Pulmonary artery endothelial cell (primary cell): ENCODE data around the gene HLF. TPM values are rescaled to one million over a fixed set of nuclear protein-coding genes. Genes with fewer than 3 reads are reported as not detected.
"Not testable (repeated sequence)": the region's sequence is repeated elsewhere in the genome, so short reads cannot be mapped to it uniquely, and the experiment has no call there.

Source experiments
- DNase-seq: peaks from one replicate; pipeline ENCODE4 v3.0.0-alpha.2; 2011; ENCODE audit warnings: low read depth, low spot score
- total RNA-seq: library from RNA; depleted of rRNA; stranded (reverse); fragments of >200 nt; gene quantifications from 2 replicates; pipeline ENCODE4 v1.2.3, GENCODE V29; 2014

The HLF gene
- total RNA-seq, 1 donor from 2014 or later = 0.13 TPM

DNA sequence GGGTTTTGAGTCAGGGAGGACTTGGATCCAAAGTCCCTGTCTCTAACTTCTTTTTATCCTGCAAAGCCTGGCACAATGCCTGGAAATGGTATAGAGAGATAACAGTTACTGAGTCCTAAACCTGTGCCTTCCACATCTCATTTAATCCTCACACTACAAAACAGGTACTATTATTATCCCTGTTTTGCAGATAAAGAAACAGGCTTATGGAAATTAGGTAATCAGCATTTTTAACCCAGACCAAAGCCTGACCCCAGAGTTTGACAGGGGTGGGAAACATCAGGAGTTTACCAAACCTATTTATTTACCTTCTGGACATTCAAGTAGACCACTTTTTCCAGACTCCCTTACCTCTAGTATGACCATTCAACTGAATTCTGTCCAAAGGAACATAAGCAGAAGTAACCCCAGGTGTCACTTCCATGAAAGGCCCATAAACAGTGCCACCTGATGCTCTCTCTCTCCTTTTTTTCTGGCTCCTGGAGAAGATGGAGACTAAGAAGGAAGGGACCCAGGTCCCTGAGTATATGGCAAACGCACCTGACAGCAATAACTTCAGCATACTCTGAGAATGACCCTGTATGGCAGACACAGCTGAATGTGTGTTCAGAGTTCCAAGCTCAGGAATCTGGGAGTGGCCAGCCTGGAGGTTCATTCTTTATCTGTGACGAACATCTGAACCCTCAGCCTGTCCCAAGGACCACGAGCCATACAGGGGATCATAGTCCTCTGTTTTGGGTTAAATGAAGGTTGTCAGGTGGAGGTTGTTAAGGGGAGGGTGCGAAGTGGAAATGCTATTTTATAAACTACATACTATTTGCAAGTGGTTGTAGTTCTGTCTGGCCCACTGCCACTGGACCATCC, 62.7 kb downstream of the HLF start:
- DNase-seq = no peak

DNA sequence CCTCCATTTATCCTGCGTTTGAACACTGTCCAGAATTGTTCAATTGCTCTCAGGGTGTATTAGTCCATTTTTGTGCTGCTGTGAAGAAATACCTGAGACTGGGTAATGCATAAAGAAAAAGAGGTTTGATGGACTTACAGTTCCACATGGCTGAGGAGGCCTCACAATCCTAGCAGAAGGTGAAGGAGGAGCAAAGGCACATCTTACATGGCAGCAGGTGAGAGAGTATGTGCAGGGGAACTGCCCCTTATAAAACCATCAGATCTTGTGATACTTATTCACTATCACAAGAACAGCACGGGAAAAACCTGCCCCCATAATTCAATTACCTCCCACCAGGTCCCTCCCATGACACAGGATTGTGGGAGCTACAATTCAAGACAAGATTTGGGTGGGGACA, 63.8 kb downstream of the HLF start:
- not testable (repeated sequence) for DNase-seq

DNA sequence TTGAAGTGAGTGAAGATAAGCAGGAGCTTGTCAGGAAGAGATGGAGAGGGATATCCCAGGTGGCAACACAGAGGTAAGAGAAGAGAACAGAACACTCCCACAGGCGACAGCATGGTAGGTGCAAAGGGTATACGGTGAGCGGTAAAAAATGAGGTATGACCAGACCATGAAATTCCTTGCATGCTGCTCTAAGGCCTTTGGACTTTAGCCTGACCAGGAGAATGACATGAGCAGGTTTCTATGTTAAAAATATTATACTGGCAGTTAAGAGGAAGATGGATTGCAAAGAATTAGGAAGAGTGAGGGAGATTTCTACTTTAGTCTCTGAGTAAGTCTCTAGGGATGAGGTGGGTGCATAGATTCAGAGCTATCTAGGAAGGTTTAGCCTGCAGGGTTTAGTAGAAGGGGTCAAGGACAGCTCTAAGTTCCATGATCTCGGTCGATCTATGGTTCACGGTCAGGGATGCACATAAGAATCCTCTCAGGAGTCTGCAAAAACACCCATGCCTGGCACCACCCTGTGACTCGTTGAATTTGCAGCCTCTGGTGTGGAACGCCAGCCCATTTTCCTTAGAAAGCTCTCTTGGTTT, 65.7 kb downstream of the HLF start:
- DNase-seq = no peak

DNA sequence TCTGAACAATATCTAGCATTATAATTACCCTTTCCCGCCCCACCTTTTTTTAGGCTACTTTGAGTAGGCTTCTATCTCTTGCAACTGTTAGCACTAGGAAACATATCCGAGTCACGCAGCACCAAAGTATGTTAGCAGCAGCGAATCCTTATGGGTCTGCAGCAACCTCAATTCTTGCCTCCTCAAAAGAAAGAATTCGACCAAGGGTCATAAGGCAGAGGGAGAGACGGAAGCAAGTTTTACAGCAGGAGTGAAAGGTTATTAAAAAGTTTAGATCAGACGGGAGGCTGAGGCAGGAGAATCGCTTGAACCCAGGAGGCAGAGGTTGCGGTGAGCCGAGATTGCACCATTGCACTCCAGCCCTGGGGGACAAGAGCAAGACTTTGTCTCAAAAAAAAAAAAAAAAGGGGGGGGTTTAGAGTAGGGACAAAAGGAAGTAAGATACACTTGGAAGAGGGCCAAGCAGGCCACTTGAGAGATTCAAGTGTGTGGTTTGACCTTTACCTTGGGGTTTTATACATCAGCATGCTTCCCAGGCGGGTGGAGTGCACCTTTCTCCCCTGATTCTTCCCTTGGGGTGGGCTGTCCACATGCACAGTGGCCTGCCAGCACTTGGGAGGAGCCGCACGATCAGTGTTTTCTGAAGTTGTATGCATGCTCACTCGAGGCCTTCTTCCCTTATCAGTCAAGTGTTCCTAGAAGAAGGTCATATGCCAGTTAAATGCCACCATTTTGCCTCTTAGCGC, 67.7 kb downstream of the HLF start:
- DNase-seq = no peak

DNA sequence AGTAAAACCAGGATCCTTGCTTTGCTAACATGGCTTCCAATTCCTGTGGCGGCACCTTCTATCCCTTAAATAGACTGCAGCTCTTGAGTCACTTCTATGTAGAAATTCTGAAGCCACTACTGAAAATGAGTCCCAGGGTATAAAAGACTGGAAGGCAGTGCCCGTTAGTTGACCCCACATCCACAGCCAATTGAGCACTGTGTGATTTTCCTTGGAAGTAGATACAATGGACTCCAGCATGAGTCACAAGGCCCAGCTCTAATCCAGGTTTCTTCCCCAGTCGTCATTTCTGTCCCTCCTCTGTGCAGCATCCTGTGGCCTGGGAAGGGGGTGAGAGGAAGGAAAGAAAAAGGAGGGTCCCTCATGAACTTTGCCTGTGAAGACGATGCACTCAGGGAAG, 69.5 kb downstream of the HLF start:
- DNase-seq = no peak

DNA sequence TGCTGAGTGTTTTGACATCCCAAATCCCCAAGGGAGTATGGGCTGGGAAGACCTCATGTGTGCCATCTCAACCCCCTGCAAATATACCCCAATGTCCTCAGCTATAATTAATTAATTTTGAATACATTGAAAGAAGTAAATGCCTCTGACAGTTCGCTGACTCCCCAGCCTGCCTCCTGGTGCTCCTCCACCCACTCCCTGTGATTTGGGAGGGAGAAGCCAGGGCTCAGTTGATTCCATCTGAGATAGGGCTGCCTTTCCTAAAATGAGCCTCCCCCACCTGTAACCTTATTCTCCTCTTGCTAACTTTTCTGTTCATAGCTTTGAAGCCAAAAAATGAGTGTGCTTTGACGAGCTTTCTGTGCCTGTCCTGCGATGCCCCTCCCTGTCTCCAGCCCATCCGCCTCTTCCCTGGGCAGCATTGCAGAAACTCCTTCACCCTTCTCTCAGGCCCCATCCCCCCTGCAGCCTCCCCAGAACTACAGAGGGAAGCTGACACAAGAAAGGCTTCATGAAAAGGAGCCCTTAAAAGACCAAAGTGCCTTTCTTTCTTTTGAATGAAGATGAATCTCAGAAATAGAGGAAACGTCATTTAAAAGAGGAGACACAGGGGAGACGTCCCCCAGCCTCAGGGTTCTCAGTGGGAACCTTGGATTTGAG, 70.3 kb downstream of the HLF start:
- no peak for DNase-seq

DNA sequence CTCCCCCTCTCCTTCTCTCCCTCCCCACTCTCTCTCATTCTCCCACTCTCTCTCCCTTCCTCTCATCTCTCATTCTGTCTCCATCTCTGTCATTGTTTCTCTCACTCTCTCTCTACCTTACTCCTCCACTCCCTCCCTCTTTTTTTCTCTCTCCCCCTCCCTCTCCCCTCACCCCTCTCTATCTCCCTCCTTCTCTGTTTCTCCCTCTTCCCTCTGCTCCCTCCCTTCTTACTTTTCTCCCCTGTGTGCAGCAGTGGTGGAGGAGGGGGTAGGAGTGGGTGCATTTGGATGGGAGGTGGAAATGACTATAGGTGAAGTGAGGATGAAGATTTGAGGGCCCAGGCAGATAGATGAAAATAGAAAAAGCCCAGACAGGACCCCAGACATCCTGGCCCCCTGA, 70.9 kb downstream of the HLF start:
- no peak for DNase-seq

DNA sequence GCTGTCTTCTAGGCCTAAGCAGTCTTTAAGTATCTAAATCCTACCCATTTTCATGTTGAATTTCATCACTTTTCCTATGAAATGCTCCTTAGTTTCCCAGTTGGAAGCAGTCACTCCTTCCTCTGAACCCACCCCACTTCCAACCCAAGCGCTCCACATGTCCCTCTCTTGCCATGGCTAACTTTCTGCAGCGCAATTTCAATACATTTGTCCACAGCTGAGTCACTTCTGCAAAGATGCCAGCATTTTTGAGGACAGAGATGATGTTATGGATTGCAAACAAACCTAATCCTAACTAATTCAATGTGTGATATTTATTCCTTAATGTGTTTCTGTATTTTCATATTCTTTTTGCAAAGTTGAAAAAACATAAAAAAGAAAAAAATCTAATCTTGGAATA, 71.7 kb downstream of the HLF start:
- DNase-seq = no peak

DNA sequence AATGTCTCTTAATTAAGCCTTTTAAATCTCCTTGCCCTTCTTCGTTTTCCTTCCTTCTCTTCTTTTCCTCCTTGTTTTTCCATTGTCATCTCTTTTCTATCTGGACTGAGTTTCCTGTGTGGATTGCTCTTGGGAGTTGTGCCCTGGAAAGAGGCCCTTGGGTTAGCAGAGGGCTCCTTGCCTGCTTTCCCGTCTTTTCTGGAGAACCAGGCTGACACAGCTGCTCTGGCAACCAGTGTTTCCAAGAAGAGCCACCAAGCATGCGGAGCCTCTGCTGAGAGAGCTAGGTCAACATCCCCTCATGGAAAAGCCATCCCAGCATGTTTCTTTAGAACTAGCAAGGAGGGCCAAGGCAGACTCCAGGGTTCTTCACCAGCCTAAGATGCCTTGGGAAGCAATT, 75.4 kb downstream of the HLF start:
- DNase-seq = no peak

DNA sequence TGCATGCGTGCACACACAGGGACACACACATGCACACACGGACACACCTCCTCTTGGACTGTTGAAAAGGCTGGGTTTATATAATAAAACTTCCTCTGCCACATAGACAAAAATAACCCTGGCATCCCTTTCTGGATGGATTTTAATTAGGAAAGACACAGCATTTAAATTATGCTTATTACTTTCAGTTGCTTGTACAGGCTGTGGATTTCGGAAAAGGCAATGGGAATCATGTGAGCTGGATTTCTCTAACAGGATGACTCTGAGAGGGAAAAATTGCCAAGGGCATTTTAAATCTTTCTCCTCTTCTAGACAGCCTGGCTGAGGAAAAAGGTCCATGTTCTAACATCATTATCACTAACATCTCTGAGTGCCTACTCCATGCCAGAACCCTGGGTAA, 75.9 kb downstream of the HLF start:
- DNase-seq = no peak

DNA sequence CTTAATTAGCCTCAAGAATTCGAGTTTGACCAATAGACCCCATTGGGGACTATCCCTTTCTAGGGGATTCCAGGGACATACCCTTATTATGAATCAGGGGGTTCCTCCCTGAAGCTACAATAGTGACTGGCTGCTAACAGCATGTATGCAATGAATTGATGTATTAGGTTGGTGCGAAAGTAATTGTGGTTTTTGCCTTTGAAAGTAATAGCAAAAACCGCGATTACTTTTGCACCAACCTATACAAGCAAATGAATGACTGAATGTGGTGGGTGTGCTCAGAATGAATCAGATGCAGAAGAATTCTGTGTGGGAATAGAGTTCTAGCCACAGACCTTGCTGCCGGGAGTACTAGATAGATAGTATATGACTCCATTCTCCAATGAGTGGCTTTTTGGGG, 76.7 kb downstream of the HLF start:
- no peak for DNase-seq

DNA sequence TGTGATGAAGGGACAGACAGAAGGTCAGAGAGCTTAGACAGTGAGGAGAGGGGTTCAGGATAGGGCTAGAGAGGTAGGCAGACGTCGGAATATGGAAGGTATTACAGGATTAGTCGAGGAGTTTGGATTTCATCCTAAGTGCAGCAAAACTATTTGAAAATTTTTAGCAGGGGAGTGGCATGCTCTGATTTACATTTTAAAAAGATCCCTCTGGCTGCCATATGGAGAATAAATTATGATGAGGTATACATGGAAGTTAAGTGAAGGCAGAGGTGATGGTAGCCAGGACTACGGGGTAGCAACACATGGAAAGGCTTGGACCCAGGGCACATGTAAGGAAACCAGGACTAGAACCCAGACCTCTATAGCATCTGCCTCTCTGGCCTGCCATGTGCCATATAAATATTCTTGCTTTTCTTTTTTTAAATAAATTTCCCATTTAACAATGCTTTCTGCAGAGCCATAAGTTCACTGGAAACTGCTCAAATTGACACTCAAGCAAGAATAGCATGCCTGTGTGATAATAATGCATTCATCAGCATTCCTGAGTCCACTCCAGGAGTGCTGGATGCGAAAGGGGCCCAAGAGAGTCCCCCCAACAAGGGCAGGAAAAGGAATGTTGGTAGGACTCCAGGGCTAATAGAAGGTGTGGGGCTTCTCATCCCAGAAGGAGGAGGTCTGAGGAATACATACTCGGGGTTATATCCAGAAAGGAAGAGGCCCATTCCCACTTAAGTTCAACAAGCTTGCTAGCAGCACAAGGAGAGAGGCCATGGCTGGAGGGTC, 78.2 kb downstream of the HLF start:
- DNase-seq = no peak

DNA sequence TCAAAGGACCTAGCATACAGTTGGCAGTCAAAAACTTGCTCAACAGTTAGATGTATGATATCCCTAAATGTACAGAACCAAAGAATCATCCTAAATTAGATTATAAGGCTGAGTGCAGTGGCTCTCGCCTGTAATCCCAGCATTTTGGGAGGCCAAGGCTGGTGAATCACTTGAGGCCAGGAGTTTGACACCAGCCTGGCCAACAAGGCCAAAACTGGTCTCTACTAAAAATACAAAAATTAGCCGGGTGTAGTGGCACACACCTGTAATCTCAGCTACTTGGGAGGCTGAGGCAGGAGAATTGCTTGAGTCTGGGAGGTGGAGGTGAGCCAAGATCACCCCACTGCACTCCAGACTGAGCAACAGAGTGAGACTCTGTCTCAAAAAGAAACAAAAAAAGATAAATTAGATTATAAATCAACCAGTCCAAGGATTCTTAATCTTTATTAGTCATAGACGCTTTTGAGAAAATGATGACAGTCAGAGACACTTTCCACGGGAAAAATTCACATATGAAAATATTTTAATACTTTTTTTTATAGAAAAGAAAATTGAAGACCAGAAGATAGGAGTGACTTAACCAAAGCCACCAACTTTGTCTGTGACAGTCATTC, 79.2 kb downstream of the HLF start:
- DNase-seq = no peak

DNA sequence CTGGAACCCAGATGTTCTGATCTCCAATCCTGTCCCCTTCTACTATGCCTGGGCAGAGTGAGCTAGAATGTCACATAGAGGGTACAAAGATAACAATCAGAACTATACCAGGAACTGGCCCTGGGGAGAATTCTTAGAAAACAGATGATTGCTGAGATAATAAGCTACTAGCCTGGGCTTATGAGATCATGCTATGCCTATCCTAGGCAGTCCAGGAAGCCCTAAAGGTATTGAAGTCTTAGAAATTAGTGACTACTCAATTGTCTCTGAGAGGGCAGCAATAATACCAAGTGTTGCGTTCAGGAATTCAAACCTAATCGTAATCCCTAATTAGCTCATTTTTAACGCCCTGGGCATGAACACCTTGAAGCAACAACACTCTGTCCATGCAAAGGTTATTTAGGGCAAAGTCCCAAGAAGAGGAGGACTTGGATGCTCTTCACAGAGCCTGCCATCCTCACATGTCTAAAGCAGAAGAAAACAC, 79.8 kb downstream of the HLF start:
- DNase-seq = no peak

DNA sequence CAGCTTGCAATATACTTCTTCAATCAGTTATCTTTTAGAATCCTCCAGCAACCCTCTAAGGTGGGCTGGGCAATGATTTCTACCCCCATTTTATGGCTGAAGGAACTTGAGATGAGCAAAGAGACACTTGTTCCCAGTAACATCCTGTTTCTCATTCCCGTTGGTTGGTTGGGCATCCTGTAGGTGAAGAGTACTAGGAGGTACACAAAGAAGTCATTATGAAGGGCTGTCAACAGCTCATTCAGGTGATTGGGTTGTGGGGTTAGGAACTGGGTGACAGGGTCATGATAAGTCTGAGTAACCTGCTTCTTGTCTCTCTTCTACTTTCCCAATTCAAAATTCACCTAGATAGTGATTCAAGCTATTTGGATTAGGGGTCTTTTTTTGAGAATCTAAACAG, 80.4 kb downstream of the HLF start:
- DNase-seq = no peak

DNA sequence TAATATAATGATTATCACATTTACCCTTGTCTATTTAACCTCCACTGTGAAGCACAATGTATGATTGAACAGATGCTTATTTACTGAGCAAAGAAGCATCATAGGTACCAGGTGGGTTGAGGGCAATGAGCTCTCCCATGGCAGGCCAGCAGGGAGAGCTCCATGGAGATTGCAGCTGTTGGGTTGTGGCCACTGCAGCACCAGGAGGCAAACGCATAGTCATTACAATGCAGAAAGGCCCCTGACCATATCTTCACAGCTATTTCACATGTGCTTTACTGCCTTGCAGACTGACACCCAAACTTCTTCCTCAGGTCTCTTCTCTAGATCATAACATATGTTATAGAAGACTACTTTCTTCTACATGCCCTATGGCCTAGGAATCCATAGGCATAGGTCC, 81.9 kb downstream of the HLF start:
- no peak for DNase-seq

DNA sequence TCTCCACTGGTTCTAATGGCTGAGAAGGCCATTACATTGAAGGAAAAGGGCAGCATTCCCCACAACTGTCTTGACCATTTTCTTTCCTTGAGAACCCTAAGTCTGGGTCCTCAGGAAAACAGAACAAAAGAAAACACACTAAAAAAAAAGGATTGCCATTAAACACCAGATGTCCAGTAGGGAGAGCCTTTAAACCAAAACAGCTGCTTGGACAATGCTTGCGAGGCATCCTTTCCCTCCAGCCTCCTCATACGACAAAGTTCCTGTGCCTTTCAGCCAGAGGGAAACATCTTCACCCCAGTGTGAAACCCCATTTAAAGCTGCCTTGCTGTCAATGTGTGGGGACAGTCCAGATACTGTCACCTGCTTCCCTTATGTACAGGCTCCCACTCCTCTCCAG, 82.6 kb downstream of the HLF start:
- no peak for DNase-seq

DNA sequence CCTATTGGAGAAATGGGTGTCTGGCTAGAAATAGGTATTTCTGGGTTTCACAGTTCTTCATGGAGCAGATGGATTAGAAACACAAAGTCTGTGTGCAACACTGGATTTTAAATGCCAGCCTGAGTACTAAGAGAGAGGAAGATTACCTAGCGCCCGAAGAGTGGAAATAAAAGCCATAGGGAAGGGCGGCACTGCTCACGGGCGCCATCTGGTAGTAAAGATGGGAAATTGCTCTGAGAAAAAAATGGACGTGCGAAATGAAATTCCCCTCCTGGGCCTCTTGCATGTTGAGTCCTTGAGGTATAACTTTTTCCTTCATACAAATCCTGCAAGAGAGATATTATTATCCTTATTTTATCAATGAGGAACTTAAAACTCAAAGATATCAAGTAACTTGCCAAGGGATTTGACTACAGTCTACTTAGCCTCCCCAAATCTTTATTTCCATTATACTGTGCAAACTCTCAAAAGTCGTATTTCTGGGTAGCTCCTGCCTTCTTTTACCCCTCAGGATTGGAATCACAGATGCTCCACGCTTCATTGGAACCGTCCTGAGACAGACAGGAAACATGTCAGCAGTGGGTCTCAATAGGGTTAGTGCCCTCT, 84.1 kb downstream of the HLF start:
- DNase-seq = no peak

DNA sequence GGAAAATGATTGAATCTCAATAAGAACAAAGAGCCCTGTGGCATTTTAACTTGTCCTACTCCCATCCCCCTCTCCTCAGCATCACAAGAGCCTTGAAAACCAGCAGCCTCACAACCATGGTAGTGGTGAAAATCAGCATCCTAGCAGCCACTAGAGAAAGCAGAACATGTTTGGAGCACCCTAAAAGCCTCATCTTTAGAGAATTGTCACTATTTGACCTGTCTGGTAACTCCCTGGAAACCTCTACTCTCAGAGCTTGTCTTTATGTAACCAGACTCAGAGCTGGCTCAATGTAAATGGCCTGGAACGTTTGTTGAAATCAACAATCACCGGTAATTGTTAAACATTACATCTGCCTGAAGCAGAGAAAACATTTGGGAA, 86.1 kb downstream of the HLF start:
- no peak for DNase-seq

DNA sequence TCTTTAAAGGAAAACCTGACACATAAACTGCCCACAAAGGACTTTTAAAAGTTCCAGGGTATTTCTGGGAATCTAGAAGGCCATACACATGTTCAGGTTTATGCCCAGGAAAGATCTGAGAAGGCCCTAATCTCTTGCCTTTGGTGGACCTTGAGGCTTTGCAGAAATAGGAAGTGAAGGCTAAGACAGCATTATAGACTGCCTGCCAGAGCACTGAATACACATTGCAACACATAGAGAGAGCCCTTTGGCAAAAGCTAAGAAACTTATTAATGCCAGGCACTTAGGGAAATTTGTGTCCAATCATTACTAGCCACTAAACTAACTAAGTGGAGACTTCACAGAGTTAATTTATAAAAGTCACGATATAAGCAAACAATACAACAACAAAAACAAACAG, 86.5 kb downstream of the HLF start:
- no peak for DNase-seq
